ENCODE measurements around the gene AADACL2.
"Not testable (repeated sequence)": the region's sequence is repeated elsewhere in the genome, so short reads cannot be mapped to it uniquely, and the experiment has no call there.

Gene AADACL2

DNA sequence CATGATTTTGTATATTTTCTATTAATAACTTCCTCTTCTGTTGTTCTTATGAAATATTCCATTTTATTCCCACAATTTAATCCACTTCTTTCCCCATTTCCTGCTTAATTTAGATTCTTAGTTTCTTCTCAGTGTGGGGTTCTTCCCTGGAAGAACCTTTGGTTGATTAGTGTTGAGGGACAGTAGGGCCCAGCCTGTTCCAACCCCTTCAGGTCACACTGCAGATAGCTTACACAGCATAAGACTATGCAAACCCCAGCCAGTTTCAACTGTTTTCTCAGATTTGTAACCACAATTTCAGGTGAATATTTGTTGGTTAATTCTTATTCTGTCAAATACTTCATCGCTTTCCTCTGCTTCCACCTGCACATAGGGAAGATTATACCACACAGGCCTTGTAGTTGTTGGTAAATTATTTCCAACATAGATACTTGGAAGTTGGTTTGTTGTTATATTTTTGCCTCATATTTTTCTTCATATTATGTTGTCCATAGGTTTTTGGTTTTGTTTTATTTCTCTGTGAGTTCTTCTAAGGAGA, 34.7 kb downstream of the AADACL2 start:
- no peak for DNase-seq

DNA sequence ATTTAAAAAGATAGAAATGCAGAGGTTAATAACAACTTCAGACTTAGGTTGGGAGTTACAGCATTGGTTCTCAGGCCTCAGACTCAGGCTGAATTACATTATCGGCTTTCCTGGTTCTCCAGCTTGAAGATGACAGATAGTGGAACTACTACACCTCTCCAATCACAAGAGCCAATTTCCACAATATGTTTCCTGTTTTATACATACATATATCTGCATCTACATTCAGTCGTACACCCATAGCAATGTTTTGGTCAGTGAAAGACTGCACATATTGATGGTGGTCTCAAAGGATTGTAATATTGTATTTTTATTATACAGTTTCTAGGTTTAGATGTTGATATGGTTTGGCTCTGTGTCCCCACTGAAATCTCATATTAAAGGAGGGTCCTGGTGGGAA, 35.4 kb downstream of the AADACL2 start:
- no peak for DNase-seq

DNA sequence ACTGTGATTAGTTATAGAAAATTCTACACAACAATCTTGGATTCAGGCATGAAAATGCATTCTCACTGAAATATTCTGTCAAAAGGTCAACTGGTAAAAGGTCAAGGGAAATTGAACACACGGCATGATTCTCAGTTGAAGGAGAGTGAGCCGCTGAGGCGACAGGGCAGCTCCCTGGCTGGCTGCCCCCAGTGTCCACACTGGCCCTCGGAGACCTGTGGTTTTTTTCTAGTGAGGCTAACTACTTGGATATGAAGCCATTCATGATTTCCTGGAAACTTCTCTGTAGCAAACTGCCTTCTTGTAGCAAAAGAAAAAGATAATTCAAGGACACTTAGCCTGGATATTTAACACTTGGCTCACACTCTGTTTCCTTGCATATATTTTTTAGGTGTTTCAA, 37.2 kb downstream of the AADACL2 start:
- DNase-seq: no peak

DNA sequence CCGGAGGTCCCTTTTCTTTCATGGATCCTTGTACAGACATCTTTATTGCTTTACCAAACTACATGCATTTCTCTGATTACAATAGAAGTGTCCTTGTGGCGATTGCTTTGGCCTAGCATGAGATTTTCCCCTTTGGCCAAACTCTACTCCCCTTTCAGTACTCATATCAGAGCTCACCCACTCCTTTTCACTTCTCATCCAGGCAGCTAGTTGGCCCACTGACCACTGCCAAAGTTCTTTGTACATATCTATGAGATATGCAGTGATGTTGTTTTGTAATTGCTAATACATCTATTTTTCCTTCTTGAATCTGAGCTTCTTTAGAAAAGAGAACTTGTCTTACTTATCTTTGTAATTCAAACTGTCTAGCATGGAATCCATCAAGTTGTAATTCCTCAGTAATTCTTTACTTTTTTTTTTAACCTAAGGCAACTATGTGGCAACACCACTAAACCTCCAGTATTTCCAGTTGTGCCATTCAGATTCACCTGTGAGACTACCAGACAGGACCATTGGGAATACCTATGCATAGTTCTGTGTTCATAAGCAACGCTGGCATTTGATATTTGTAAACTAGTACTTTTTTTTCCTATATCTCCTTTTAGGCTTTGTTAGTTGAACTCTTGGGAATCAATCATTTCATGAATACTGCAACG, 39.2 kb downstream of the AADACL2 start:
- DNase-seq: no peak

DNA sequence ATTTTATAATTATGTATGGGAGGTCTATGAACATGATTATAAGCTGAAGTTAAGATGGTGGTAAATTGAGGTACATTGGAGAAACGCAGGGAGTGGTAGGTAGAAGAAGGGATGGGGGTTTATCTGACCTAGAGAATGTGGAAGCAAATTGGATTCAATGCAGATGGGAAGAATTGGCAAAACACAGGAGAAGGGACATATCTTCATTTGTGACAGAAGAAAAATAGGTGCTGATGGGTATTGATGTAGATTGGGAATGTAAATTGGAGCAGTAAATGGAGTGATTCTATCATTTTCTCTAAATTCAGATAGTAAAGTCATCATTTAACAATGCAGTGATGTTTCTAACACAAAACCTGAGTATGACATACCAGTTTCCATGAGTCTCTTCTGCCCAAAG, 40.5 kb downstream of the AADACL2 start:
- DNase-seq: no peak

DNA sequence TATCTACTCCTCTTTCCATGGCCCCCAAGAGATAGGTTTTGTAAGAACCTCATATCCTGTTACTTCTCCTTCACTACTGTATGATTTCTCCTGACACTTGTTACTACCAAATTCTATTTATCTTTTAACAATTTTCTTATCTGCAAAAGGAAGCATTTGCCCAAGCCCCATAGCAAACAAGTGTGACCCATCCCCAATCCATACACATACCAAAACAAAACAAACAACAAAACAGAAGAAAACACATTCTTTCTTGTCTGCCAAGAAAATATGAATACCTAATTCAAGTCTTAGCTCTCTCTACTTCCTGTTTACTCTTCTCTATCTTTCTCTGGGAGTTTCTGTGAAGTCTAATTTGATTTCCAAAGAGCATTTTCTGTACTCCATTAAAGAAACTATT, 41.2 kb downstream of the AADACL2 start:
- no peak for DNase-seq

DNA sequence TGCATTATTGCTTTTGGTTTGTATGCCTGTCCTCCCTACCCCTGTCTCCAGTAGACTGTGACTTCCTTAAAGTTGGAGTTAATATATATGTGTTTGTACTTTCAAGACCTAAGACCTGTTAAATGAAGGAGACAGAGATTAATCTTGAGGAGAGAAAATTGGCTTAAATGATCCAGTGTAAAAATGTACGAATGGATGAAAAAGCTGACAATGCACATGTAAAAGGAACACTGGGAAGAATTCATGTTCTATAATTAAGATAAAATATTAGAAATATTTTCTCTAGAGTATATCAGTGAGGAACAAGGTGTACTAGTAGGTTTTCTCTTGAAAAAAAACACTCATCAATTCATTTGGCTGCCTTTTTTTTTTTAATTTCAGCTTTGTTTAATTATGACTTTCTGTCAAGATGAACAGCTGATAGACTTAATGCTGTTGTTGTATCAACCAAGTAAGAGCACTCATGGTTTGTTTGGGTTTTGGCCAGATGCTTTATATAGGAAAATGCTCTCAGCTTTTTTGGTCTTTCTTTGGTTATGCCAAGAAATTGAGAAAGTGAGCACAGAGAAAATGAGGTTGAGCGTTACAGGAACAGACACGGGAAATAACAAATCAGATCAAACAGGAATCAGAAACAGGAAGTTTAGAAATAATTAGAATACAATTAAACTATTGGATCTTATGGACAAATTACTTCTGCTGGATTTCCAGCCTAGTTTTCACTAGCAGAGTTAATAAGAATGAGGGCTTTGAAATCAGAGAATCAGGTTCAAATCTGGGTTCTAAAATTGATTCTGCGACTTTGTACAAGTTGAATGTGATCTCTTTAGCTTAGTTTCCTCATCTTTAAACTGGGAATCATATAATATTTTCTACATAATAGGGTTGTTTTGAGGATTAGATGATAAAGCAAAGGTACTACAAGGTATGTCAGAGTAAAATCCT, 41.9 kb downstream of the AADACL2 start:
- DNase-seq: no peak

DNA sequence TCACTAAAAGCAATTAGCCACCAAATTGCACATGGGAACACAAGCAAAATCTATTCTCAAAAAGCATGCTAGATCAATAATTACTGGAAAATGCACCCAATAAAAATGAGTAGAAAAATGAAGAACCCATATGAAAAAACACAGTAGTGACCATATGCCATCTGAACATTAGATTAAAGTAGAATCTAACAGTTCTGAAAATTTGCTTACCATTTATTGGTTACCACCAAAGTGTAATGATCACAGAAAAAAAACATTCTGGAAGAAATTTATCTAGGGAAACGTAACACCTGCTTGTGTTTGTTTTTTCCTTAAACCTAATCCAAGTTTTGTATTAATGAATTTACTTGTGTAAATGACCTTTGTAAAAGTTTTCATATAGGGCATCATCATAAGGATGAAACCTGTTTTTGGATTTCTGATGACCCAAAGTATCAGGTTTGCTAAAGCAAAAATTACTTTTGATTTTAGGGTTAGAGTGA, 42.6 kb downstream of the AADACL2 start:
- no peak for DNase-seq

DNA sequence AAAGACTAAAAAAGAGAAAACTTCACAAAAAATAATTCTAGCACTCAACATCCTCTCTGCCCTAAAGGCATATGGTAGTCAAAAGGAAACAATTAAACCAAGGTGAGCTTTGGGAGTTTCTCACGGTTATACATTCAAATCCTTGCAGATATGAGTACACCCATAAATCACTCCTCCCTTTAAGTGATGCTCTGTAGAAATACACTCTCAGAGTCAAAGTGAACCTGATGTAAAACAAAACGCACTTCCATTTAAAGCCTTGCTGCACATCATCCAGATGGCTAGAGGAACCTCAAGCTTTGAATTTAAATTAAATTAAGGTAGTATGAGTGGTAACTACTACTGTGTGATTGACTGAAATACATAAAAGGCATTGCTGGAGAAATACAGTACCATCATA, 44.2 kb downstream of the AADACL2 start:
- no peak for DNase-seq

DNA sequence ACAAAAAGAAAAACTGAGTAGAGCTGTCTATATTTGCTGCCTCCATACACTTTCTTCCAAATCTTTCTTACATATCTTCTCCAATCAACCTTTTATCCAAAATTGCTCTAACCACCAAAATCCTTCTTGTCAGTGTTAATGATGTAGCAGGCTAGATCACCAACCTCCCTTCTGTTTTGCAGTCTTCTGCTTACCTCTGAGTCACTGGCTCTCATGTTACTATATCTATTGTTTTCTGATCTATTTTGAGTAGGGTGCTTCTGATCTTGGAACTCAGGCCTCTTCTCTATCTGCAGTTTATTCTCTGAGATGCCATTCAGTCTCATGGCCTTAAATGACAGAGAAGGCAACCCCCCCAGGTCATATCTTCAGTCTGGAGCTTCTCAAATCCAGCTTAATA, 53.9 kb downstream of the AADACL2 start:
- no peak for DNase-seq

DNA sequence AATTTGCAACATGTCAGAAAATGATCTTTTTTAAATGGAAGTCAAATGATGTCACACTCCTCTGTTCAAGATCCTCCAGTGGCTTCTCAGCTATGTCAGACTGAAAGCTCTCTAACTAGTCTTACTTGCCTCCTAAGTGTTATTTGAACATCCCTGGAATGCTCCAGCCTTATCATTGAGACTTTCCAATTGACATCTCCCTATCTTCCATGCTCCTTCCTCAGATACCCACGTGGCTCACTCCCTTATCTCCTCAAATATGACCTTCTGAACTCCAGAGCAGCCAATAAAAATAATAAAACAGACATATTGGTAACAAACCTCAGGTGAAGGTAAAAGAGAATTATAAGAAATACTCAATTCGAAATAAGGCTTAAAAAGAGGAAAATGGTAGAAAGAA, 54.7 kb downstream of the AADACL2 start:
- no peak for DNase-seq

DNA sequence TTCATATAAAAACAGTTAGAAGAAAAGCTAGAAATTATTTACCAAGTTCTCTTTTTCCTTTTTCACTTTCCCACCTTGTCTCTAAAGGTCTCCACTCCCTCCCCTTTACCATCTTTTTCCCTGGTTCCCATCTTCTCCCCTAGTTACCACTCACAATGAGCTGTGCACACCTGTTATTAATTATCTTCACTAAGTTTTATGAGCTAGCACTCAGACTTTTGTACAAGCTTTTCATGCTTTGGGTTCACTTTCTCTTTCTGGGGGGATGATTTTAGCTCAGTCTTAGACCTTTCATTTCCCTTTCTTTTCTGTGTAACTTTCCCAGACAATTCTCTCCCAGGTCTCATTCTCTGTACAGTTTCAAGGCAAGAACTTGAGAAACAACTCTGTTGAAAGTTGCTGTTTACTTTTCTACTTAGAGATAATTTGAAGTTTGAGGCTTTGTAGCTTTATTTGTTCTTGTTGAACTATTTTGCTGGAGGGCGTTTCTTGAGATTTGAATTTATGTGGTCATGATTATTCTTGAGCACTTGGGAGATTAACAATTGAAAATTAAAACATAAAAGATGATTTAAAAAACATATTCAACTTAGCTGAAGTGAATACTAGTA, 56.2 kb downstream of the AADACL2 start:
- no peak for DNase-seq

DNA sequence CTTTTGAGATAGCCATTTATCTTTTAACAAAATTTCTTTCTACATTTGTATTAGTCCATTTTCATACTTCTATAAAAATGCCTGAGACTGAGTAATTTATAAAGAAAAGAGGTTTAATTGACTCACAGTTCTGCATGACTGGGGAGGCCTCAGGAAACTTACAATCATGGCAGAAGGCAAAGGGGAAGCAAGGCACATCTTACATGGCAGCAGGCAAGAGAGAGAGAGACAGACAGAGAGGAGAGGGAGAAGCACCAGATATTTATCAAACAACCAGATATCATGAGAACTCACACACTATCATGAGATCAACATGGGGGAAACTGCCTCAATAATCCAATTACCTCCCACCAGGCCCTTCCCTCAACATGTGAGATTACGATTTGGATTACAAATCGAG, 57.0 kb downstream of the AADACL2 start:
- DNase-seq: not testable (repeated sequence)

DNA sequence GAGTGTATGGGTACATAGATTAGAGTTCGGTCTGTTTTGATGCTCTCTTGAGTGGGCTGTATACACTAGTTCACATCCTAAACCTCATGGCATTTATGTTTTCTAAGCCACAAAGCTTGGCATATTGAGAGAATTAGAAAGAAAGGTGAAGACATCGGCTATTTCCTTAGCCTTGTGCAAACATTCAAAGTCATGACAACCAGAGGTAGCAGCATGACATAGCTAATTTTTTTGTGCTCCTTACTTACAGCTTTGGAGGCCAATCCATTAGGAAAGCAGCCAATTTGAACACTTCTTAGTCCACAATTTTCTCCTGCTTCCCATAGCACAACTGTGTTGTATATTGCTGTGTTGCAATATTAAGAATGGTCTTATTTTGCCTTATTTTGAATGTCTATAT, 58.7 kb downstream of the AADACL2 start:
- DNase-seq: no peak

DNA sequence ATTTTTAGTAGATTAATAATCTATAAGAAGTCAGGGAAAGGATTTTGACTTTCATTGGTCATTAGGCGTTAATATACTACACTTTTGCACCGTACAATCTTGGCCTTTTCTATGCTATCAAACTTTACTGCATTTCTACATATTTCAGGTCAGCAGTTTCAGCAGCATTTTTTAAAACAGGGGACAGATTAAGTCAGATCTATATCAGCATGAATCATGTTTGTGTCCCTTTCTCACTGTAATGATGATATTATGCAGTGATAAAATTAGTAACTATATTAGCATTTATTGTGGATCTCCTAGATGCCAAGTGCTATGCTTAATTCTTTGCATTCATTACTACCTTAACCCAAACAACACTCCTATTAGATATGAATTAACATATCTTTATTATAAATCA, 59.9 kb downstream of the AADACL2 start:
- no peak for DNase-seq

DNA sequence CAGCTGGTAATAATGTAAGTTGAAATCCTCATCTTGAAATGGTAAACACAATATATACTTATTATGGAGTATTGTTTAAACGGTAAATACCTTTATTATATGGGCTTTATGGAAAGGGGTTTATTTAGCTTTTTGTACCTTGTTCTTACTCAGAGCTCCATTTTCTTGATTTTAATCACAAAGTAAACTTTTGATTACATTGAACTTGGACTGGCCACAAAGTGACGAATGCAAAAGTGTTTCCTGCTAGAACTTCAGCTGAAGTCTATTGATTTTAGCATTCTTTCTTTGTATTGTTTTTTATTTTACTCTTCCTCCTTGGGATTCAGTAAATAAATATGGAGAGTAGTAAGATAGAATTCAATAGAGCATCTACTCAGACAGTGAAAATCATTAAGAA, 60.4 kb downstream of the AADACL2 start:
- no peak for DNase-seq

DNA sequence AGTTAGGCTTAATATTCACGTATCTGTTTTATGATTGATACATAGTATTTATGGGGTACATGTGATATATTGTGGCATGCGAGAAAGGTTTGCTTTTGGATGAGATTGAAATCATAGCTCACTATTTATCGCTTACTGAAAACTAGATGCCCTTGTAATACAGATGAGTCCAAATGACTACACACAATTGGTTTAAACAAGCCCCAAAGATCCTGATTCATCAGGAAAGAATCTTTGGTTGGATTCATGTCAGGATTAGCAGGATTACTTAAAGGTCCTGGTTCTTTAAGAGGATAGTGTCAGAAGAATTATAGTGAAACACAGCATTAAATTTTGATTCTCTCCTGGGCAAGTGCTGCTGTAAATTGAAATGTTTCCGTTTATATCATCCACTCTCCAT, 61.5 kb downstream of the AADACL2 start:
- DNase-seq: no peak

DNA sequence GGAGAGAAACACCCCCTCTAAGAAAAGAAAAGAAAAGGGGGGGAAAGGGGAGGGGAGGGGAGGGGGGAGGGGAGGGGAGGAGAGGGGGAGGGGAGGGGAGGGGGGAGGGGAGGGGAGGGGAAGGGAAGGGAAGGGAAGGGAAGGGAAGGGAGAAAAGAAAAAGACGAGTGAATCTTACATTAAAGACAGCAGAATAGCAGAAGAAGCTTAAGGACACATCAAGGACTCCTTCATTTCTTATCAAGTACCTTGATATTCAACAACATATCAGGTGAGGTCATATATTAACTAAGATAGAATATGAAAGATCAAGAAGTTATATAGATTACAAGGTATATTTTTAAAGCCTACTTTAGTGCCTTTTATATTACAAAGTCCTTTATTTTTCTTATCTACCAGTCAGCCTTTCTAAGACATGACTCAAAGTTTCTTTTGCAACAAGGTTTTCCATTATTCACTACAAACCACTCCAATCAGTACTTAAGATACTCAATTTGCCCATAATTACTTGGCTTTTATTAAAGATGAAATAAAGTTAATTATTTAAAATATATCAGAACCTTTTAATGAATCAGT, 62.5 kb downstream of the AADACL2 start:
- no peak for DNase-seq

DNA sequence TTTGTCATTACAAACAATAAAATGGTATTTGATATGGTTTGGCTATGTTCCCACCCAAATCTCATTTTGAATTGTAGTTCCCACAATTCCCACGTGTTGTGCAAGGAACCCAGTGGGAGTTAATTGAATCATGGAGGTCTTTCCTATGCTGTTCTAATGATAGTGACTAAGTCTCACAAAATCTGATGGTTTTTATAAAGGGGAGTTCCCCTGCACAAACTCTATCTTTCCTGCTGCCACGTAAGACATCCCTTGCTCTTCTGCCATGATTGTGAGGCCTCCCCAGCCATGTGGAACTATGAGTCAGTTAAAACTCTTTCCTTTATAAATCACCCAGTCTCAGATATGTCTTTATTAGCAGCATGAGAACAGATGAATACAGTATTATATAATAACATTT, 64.7 kb downstream of the AADACL2 start:
- DNase-seq: no peak

DNA sequence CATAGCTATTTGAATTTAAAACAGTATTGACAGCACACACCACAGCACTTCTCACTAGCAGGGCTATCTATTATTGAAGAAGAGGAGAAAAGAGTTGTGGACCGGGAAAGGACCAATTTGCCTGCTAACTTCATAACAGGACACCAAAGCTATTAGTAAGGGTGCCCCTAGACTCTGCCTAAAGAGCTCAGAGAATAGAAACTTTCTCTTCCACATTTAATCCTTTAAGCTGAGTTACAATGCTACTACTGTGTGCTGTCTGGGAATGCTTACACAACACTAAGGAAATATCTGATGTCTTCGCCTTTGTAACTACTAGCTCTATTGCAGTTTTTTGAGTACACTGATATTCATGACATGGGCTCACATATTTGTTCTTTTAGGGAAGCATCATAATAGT, 66.7 kb downstream of the AADACL2 start:
- no peak for DNase-seq

DNA sequence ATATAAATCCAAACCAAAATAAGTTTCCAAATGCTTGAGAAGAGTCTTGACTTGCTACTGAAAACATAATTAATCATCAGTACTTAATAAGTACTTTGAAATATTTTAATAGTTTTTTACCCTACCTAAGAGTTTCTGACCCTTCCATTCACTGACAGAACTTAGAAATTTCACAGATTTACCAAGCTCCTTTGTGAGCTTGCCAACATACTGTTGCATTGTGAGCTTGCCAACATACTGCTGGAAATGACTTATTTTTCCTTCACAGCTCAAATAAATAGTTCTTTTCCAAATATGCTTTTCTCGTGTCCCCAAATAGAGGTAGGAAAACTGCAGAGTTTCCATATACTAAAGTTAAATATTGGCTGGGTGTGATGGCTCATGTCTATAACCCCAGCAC, 70.5 kb downstream of the AADACL2 start:
- DNase-seq: no peak

DNA sequence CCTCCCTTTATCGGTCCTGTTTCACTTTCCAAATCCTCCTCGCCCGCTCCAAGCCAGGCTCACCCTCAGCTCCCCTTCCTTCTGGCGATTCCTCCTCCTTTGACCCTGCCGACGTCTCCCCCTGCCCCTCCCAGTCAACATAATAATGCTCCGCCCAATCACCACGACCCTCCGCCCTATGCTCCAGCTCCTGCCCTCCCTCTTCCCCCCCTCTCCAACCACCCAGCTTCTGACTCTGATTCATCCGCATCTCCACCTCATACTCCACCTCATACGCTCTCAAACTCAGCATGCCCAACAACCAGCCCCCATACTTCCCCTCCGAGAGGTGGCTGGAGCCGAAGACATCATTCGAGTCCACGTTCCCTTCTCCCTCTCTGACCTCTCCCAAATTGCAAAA, 73.1 kb downstream of the AADACL2 start:
- DNase-seq: no peak

Measured in CD4-positive, alpha-beta T cell treated with Interleukin-4 for 4 hours (primary cell).